ENCODE data around the gene CD4. TPM values are rescaled to one million over a fixed set of nuclear protein-coding genes. Genes with fewer than 3 reads are reported as not detected.

Gene CD4
- polyA plus RNA-seq, 4 donors = 0.89 to 19.1 (median 6.5) TPM

- Histone ChIP-seq H3K4me3 (ENCODE audit: low read depth in 1 of 3, low read length in 3 of 3) (no peak overlapping the region), H3K9me3 (ENCODE audit: control insufficient read depth in 2 of 2, insufficient read depth in 1 of 2, low read depth in 1 of 2, low read length in 1 of 2) (no peaks in the 10 kb centered on the region), H3K27me3 (ENCODE audit: control insufficient read depth in 3 of 3, insufficient read depth in 3 of 3, low read length in 3 of 3) (no peaks in the 10 kb centered on the region), H3K36me3 (ENCODE audit: control insufficient read depth in 3 of 3, insufficient read depth in 2 of 3, low read depth in 1 of 3, low read length in 3 of 3) (no peaks in the 10 kb centered on the region), H3K27ac (ENCODE audit: low read depth in 1 of 3, low read length in 2 of 3) (no peak overlapping the region), H3K4me1 (ENCODE audit: control insufficient read depth in 3 of 3, insufficient read depth in 2 of 3, low read depth in 1 of 3, low read length in 2 of 3) (no peaks in the 10 kb centered on the region)
- FAIRE-seq (no peak), DNase-seq (no peak)
- WGBS, 3 donors = 87 to 92% (median 89%) methylated on average over 5 of the region's 5 CpGs
Observed at GRCh38 chr12:6799147-6799546, 9.8 kb downstream of the CD4 start.

- FAIRE-seq (no peak), DNase-seq (peak in 1 of 2 donors; percentile 37)
- H3K9me3 ChIP-seq (ENCODE audit: control insufficient read depth in 2 of 2, insufficient read depth in 1 of 2, low read depth in 1 of 2, low read length in 1 of 2) = peaks cover 0 to 2% of the 10 kb centered on the region in 2 donors
- 15 to 57% (median 28%) methylated on average over 1 of the region's 1 CpG for WGBS, 3 donors
- H3K36me3 ChIP-seq (ENCODE audit: control insufficient read depth in 3 of 3, insufficient read depth in 2 of 3, low read depth in 1 of 3, low read length in 3 of 3) = no peaks in the 10 kb centered on the region
- H3K4me1 ChIP-seq (ENCODE audit: control insufficient read depth in 3 of 3, insufficient read depth in 2 of 3, low read depth in 1 of 3, low read length in 2 of 3) = no peaks in the 10 kb centered on the region
- no peak overlapping the region for H3K4me3 ChIP-seq (ENCODE audit: low read depth in 1 of 3, low read length in 3 of 3)
- no peak overlapping the region for H3K27ac ChIP-seq (ENCODE audit: low read depth in 1 of 3, low read length in 2 of 3)
- peaks cover 0 to 4% (median 0%) of the 10 kb centered on the region in 3 donors for H3K27me3 ChIP-seq (ENCODE audit: control insufficient read depth in 3 of 3, insufficient read depth in 3 of 3, low read length in 3 of 3)
Observed at GRCh38 chr12:6807170-6807569, 17.8 kb downstream of the CD4 start.

DNA sequence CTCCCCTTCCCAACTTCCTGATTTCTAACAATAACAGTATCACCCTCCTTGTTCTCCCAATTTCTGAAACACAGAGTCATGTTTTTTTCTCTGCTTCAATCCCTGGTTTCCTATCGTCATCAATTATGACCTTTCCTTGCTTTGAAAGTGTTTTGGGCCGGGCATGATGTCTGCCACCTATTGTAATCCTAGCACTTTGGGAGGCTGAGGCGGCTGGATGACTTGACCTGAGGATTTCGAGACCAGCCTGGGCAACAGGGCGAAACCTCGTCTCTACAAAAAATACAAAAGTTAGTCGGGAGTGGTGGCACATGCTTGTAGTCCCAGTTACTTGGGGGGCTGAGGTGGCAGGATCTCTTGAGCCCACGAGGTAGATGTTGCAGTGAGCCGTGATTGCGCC, 19.7 kb downstream of the CD4 start:
- H3K9me3 ChIP-seq (ENCODE audit: control insufficient read depth in 2 of 2, insufficient read depth in 1 of 2, low read depth in 1 of 2, low read length in 1 of 2) = peaks cover 0 to 2% of the 10 kb centered on the region in 2 donors
- H3K4me1 ChIP-seq (ENCODE audit: control insufficient read depth in 3 of 3, insufficient read depth in 2 of 3, low read depth in 1 of 3, low read length in 2 of 3) = no peaks in the 10 kb centered on the region
- WGBS, 3 donors = 80 to 86% (median 81%) methylated on average over 10 of the region's 10 CpGs
- H3K4me3 ChIP-seq (ENCODE audit: low read depth in 1 of 3, low read length in 3 of 3) = no peak overlapping the region
- DNase-seq (no peak), FAIRE-seq (no peak)
- H3K27ac ChIP-seq (ENCODE audit: low read depth in 1 of 3, low read length in 2 of 3) = no peak overlapping the region
- no peaks in the 10 kb centered on the region for H3K36me3 ChIP-seq (ENCODE audit: control insufficient read depth in 3 of 3, insufficient read depth in 2 of 3, low read depth in 1 of 3, low read length in 3 of 3)
- peaks cover 0 to 4% (median 0%) of the 10 kb centered on the region in 3 donors for H3K27me3 ChIP-seq (ENCODE audit: control insufficient read depth in 3 of 3, insufficient read depth in 3 of 3, low read length in 3 of 3)

- H3K4me1 ChIP-seq (ENCODE audit: control insufficient read depth in 3 of 3, insufficient read depth in 2 of 3, low read depth in 1 of 3, low read length in 2 of 3) = no peaks in the 10 kb centered on the region
- DNase-seq = no peak
- peaks cover 0 to 16% (median 0%) of the 10 kb centered on the region in 3 donors for H3K27me3 ChIP-seq (ENCODE audit: control insufficient read depth in 3 of 3, insufficient read depth in 3 of 3, low read length in 3 of 3)
- H3K9me3 ChIP-seq (ENCODE audit: control insufficient read depth in 2 of 2, insufficient read depth in 1 of 2, low read depth in 1 of 2, low read length in 1 of 2) = no peaks in the 10 kb centered on the region
- 74 to 77% (median 75%) methylated on average over 1 of the region's 1 CpG for WGBS, 3 donors
- no peak overlapping the region for H3K4me3 ChIP-seq (ENCODE audit: low read depth in 1 of 3, low read length in 3 of 3)
- H3K36me3 ChIP-seq (ENCODE audit: control insufficient read depth in 3 of 3, insufficient read depth in 2 of 3, low read depth in 1 of 3, low read length in 3 of 3) = peaks cover 0 to 2% (median 0%) of the 10 kb centered on the region in 3 donors
- no peak for FAIRE-seq
- H3K27ac ChIP-seq (ENCODE audit: low read depth in 1 of 3, low read length in 2 of 3) = no peak overlapping the region
Observed at GRCh38 chr12:6810758-6811157, 21.4 kb downstream of the CD4 start.

GRCh38 chr12:6813363-6813762, 24.0 kb downstream of the CD4 start:
- Histone ChIP-seq H3K27ac (ENCODE audit: low read depth in 1 of 3, low read length in 2 of 3) (no peak overlapping the region), H3K4me3 (ENCODE audit: low read depth in 1 of 3, low read length in 3 of 3) (no peak overlapping the region), H3K4me1 (ENCODE audit: control insufficient read depth in 3 of 3, insufficient read depth in 2 of 3, low read depth in 1 of 3, low read length in 2 of 3) (no peaks in the 10 kb centered on the region), H3K36me3 (ENCODE audit: control insufficient read depth in 3 of 3, insufficient read depth in 2 of 3, low read depth in 1 of 3, low read length in 3 of 3) (peaks cover 0 to 6% (median 0%) of the 10 kb centered on the region in 3 donors), H3K27me3 (ENCODE audit: control insufficient read depth in 3 of 3, insufficient read depth in 3 of 3, low read length in 3 of 3) (peaks cover 0 to 16% (median 0%) of the 10 kb centered on the region in 3 donors), H3K9me3 (ENCODE audit: control insufficient read depth in 2 of 2, insufficient read depth in 1 of 2, low read depth in 1 of 2, low read length in 1 of 2) (no peaks in the 10 kb centered on the region)
- no peak for FAIRE-seq
- DNase-seq = no peak
- WGBS, 3 donors = 29 to 57% (median 45%) methylated on average over 4 of the region's 4 CpGs

GRCh38 chr12:6816598-6816997, 27.3 kb downstream of the CD4 start:
- Histone ChIP-seq H3K4me3 (ENCODE audit: low read depth in 1 of 3, low read length in 3 of 3) (no peak overlapping the region), H3K4me1 (ENCODE audit: control insufficient read depth in 3 of 3, insufficient read depth in 2 of 3, low read depth in 1 of 3, low read length in 2 of 3) (peaks cover 0 to 10% (median 0%) of the 10 kb centered on the region in 3 donors), H3K36me3 (ENCODE audit: control insufficient read depth in 3 of 3, insufficient read depth in 2 of 3, low read depth in 1 of 3, low read length in 3 of 3) (peaks cover 0 to 6% (median 0%) of the 10 kb centered on the region in 3 donors), H3K27me3 (ENCODE audit: control insufficient read depth in 3 of 3, insufficient read depth in 3 of 3, low read length in 3 of 3) (peaks cover 0 to 29% (median 0%) of the 10 kb centered on the region in 3 donors), H3K27ac (ENCODE audit: low read depth in 1 of 3, low read length in 2 of 3) (no peak overlapping the region), H3K9me3 (ENCODE audit: control insufficient read depth in 2 of 2, insufficient read depth in 1 of 2, low read depth in 1 of 2, low read length in 1 of 2) (no peaks in the 10 kb centered on the region)
- FAIRE-seq (no peak), DNase-seq (no peak)
- WGBS, 3 donors = 38 to 61% (median 58%) methylated on average over 3 of the region's 3 CpGs

- no peak for FAIRE-seq
- Histone ChIP-seq H3K4me1 (ENCODE audit: control insufficient read depth in 3 of 3, insufficient read depth in 2 of 3, low read depth in 1 of 3, low read length in 2 of 3) (peaks cover 0 to 15% (median 0%) of the 10 kb centered on the region in 3 donors), H3K27ac (ENCODE audit: low read depth in 1 of 3, low read length in 2 of 3) (no peak overlapping the region), H3K9me3 (ENCODE audit: control insufficient read depth in 2 of 2, insufficient read depth in 1 of 2, low read depth in 1 of 2, low read length in 1 of 2) (no peaks in the 10 kb centered on the region), H3K4me3 (ENCODE audit: low read depth in 1 of 3, low read length in 3 of 3) (no peak overlapping the region), H3K36me3 (ENCODE audit: control insufficient read depth in 3 of 3, insufficient read depth in 2 of 3, low read depth in 1 of 3, low read length in 3 of 3) (peaks cover 0 to 6% (median 0%) of the 10 kb centered on the region in 3 donors), H3K27me3 (ENCODE audit: control insufficient read depth in 3 of 3, insufficient read depth in 3 of 3, low read length in 3 of 3) (peaks cover 0 to 34% (median 0%) of the 10 kb centered on the region in 3 donors)
- 41 to 75% (median 53%) methylated on average over 8 of the region's 8 CpGs for WGBS, 3 donors
- DNase-seq = no peak
Observed at GRCh38 chr12:6817098-6817497, 27.8 kb downstream of the CD4 start.

DNA sequence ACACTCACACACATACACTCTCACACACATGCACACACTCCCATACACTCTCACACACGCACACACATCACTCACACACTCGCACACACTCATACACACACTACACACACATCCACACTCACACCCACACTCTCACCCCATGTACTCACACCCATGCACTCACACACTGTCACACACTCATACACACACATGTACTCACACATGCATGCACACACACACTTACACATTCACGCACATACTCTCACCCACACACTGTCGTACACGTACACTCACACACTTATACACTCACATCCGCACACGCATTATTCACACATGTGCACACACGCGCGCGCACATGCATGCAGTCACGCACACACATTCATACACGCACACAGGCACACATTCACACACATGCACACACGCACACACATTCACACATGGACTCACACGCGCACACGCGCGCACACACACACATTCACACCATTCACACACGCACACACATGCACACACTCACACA, 28.4 kb downstream of the CD4 start:
- no peaks in the 10 kb centered on the region for H3K9me3 ChIP-seq (ENCODE audit: control insufficient read depth in 2 of 2, insufficient read depth in 1 of 2, low read depth in 1 of 2, low read length in 1 of 2)
- 86 to 93% (median 92%) methylated on average over 20 of the region's 20 CpGs for WGBS, 3 donors
- peaks cover 0 to 40% (median 0%) of the 10 kb centered on the region in 3 donors for H3K27me3 ChIP-seq (ENCODE audit: control insufficient read depth in 3 of 3, insufficient read depth in 3 of 3, low read length in 3 of 3)
- H3K4me1 ChIP-seq (ENCODE audit: control insufficient read depth in 3 of 3, insufficient read depth in 2 of 3, low read depth in 1 of 3, low read length in 2 of 3) = peaks cover 0 to 18% (median 0%) of the 10 kb centered on the region in 3 donors
- FAIRE-seq = no peak
- DNase-seq = no peak
- no peak overlapping the region for H3K27ac ChIP-seq (ENCODE audit: low read depth in 1 of 3, low read length in 2 of 3)
- no peak overlapping the region for H3K4me3 ChIP-seq (ENCODE audit: low read depth in 1 of 3, low read length in 3 of 3)
- peaks cover 0 to 6% (median 0%) of the 10 kb centered on the region in 3 donors for H3K36me3 ChIP-seq (ENCODE audit: control insufficient read depth in 3 of 3, insufficient read depth in 2 of 3, low read depth in 1 of 3, low read length in 3 of 3)

DNA sequence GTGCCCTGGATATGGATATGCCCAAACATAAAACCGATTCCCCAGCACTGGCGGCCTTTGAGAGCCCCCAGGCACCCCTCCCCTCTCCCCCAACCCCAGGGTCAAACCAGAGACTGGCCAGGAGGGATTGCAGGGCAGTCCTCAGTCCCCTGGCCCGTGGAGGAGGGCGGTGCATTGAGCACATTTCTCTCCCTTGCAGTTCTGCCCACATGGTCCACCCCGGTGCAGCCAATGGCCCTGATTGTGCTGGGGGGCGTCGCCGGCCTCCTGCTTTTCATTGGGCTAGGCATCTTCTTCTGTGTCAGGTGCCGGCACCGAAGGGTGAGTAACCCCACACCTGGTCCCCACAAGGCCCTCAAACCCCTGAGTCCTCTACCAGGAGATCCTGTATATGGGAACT, 28.9 kb downstream of the CD4 start:
- H3K9me3 ChIP-seq (ENCODE audit: control insufficient read depth in 2 of 2, insufficient read depth in 1 of 2, low read depth in 1 of 2, low read length in 1 of 2) = no peaks in the 10 kb centered on the region
- no peak overlapping the region for H3K27ac ChIP-seq (ENCODE audit: low read depth in 1 of 3, low read length in 2 of 3)
- H3K4me1 ChIP-seq (ENCODE audit: control insufficient read depth in 3 of 3, insufficient read depth in 2 of 3, low read depth in 1 of 3, low read length in 2 of 3) = peaks cover 0 to 18% (median 0%) of the 10 kb centered on the region in 3 donors
- 72 to 76% (median 75%) methylated on average over 10 of the region's 10 CpGs for WGBS, 3 donors
- DNase-seq (no peak), FAIRE-seq (no peak)
- H3K27me3 ChIP-seq (ENCODE audit: control insufficient read depth in 3 of 3, insufficient read depth in 3 of 3, low read length in 3 of 3) = peaks cover 0 to 45% (median 0%) of the 10 kb centered on the region in 3 donors
- H3K36me3 ChIP-seq (ENCODE audit: control insufficient read depth in 3 of 3, insufficient read depth in 2 of 3, low read depth in 1 of 3, low read length in 3 of 3) = peaks cover 0 to 6% (median 0%) of the 10 kb centered on the region in 3 donors
- no peak overlapping the region for H3K4me3 ChIP-seq (ENCODE audit: low read depth in 1 of 3, low read length in 3 of 3)
